Ishikawa (cell line): ENCODE results near the gene LDLR.

Experiments used
- CEBPB ChIP-seq: IDR thresholded peaks from 2 replicates; pipeline ENCODE4 v1.6.1; 2012
- CREB1 ChIP-seq: IDR thresholded peaks from 2 replicates; pipeline ENCODE4 v1.6.1; 2012; ENCODE audit warnings: low read depth
- EGR1 ChIP-seq: IDR thresholded peaks from 2 replicates; pipeline ENCODE4 v1.6.1; 2012
- EP300 ChIP-seq: IDR thresholded peaks from 2 replicates; pipeline ENCODE4 v1.6.1; 2012; ENCODE audit warnings: borderline replicate concordance
- FOXM1 ChIP-seq: IDR thresholded peaks from 2 replicates; pipeline ENCODE4 v1.6.1; 2012; ENCODE audit warnings: low read depth, borderline replicate concordance
- MAX ChIP-seq: IDR thresholded peaks from 2 replicates; pipeline ENCODE4 v1.6.1; 2012
- NFIC ChIP-seq: IDR thresholded peaks from 2 replicates; pipeline ENCODE4 v1.6.1; 2012
- RAD21 ChIP-seq: IDR thresholded peaks from 2 replicates; pipeline ENCODE4 v1.6.1; 2012; ENCODE audit warnings: low read depth
- REST ChIP-seq: IDR thresholded peaks from 2 replicates; pipeline ENCODE4 v1.6.1; 2012; ENCODE audit warnings: low read depth, mild to moderate bottlenecking
- TAF1 ChIP-seq: IDR thresholded peaks from 2 replicates; pipeline ENCODE4 v1.6.1; 2012; ENCODE audit warnings: low read depth, mild to moderate bottlenecking
- TCF12 ChIP-seq: IDR thresholded peaks from 2 replicates; pipeline ENCODE4 v1.6.1; 2012; ENCODE audit warnings: low read depth
- TEAD4 ChIP-seq: IDR thresholded peaks from 2 replicates; pipeline ENCODE4 v1.6.1; 2012
- YY1 ChIP-seq: IDR thresholded peaks from 2 replicates; pipeline ENCODE4 v1.6.1; 2012; ENCODE audit warnings: low read depth
- ZBTB7A ChIP-seq: IDR thresholded peaks from 2 replicates; pipeline ENCODE4 v1.6.1; 2012; ENCODE audit warnings: low read depth
- TF ChIP-seq, protein P1 (sequence below): IDR thresholded peaks from 2 replicates; pipeline ENCODE4 v1.6.1; 2012

Gene LDLR

GRCh38 chr19:11059511-11060358, 29.5 kb upstream of the LDLR start:
- no peak for TF ChIP-seq RAD21
- no peak for TF ChIP-seq YY1
- TF ChIP-seq ZBTB7A = no peak
- no peak for TF ChIP-seq EP300
- TF ChIP-seq NFIC = no peak

DNA sequence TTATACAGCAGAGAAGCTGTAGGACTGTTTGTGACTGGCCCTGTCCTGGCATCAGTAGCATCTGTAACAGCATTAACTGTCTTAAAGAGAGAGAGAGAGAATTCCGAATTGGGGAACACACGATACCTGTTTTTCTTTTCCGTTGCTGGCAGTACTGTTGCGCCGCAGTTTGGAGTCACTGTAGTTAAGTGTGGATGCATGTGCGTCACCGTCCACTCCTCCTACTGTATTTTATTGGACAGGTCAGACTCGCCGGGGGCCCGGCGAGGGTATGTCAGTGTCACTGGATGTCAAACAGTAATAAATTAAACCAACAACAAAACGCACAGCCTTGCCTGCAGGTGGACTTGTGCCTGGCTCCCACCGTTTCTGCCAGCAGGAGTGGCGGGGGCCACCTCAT, 27.3 kb upstream of the LDLR start:
- TF ChIP-seq TEAD4 = no peak
- TF ChIP-seq ZBTB7A = no peak
- no peak for TF ChIP-seq MAX
- no peak for TF ChIP-seq FOXM1
- no peak for TF ChIP-seq EP300
- TF ChIP-seq REST = no peak
- no peak for TF ChIP-seq NFIC
- no peak for TF ChIP-seq YY1
- no peak for TF ChIP-seq CEBPB
- no peak for TF ChIP-seq EGR1
- no peak for TF ChIP-seq TCF12
- no peak for TF ChIP-seq CREB1
- TF ChIP-seq TAF1 = no peak
- TF ChIP-seq, protein P1, sequence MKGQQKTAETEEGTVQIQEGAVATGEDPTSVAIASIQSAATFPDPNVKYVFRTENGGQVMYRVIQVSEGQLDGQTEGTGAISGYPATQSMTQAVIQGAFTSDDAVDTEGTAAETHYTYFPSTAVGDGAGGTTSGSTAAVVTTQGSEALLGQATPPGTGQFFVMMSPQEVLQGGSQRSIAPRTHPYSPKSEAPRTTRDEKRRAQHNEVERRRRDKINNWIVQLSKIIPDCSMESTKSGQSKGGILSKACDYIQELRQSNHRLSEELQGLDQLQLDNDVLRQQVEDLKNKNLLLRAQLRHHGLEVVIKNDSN = no peak

DNA sequence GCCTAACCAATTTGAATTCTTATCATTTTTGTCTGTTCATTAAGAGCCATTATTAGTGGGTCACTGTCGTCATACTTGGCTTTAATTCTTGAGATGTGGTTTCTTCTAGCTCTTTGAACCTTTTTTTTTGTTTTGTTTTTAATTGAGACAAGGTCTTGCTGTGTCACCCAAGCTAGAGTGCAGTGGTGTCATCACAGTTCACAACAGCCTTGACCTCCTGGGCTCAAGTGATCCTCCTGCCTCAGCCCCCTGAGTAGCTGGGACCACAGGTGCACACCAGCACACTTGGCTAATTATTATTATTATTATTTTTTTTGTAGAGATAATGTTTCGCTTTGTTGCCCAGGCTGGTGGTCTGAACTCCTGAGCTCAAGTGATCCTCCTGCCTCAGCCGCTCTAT, 25.8 kb upstream of the LDLR start:
- no peak for TF ChIP-seq MAX
- no peak for TF ChIP-seq YY1
- TF ChIP-seq REST = no peak
- no peak for TF ChIP-seq CREB1
- no peak for TF ChIP-seq ZBTB7A
- TF ChIP-seq CEBPB = no peak
- no peak for TF ChIP-seq NFIC
- TF ChIP-seq, protein P1 = no peak
- TF ChIP-seq FOXM1 = no peak
- no peak for TF ChIP-seq TAF1
- no peak for TF ChIP-seq EP300
- TF ChIP-seq TEAD4 = no peak
- no peak for TF ChIP-seq TCF12
- TF ChIP-seq EGR1 = no peak

DNA sequence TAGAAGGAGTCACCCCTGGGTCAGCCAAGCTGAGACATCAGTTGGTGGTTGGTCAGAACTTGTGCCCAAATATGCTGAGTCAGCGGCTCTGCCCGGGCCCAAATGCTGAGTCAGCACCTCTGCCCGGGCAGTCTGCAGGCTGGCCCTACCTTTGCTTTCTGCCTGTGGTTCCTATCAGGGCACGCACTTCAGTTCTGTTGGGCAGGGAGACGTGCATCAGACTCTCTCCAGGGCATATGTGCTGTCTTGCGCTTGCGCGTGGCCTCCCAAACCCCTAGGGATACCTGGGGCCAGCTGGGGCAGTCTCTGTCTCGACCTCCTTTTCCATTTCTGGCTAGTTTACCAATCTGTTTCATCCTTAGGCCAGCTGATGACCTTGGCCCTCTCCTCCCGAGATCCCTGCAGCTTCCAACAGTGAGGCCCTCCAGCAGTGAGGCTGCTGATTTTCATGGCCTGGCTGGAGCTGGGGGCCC, 24.4 kb upstream of the LDLR start:
- TF ChIP-seq TAF1 (no peak), FOXM1 (no peak), EP300 (no peak), CEBPB (no peak), CREB1 (no peak)

DNA sequence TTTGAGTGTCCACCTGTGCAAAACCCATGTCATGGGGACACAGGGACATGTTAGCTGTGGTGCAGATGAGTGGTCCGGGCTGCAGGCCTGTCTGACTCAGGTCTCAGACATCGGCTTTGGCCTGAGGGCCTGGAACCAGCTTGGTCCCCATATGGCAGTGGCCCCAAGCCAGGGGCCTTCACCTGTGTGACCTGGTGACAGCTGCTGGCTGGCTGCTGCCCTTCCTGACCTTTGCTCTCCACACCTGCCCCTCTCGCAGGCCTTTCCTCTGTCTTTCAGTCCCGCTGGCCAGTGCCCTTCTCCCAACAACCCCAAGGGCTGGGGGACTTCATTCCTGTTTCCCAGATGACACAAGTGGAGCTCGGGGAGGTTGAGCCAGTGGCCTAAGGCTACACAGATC, 22.9 kb upstream of the LDLR start:
- no peak for TF ChIP-seq NFIC
- no peak for TF ChIP-seq FOXM1
- TF ChIP-seq TCF12 = no peak
- TF ChIP-seq REST = no peak
- TF ChIP-seq, protein P1 = no peak
- no peak for TF ChIP-seq RAD21
- no peak for TF ChIP-seq EP300
- TF ChIP-seq ZBTB7A = no peak
- TF ChIP-seq MAX = no peak
- TF ChIP-seq EGR1 = no peak
- TF ChIP-seq CEBPB = no peak
- no peak for TF ChIP-seq TEAD4
- TF ChIP-seq YY1 = no peak
